GM12873 (cell line): Measurements from ENCODE around the gene PLEKHG1.

Source experiments
- CTCF ChIP-seq: IDR thresholded peaks from 2 replicates; pipeline ENCODE4 v1.5.1; 2012; ENCODE audit warnings: low read depth, mild to moderate bottlenecking, moderate library complexity, low read length, control low read depth; ENCODE audit not compliant: insufficient read depth; ENCODE audit errors: missing control alignments

PLEKHG1 gene

GRCh38 chr6:150600010-150600300 is 270 bp downstream of the PLEKHG1 start:
- no peak for TF ChIP-seq CTCF

- TF ChIP-seq CTCF, result peak; percentile 59
These were observed 774 bp downstream of the PLEKHG1 start for GRCh38 chr6:150600301-150601017.

- no peak for TF ChIP-seq CTCF
These were observed 1.8 kb downstream of the PLEKHG1 start for GRCh38 chr6:150601439-150601838.

DNA sequence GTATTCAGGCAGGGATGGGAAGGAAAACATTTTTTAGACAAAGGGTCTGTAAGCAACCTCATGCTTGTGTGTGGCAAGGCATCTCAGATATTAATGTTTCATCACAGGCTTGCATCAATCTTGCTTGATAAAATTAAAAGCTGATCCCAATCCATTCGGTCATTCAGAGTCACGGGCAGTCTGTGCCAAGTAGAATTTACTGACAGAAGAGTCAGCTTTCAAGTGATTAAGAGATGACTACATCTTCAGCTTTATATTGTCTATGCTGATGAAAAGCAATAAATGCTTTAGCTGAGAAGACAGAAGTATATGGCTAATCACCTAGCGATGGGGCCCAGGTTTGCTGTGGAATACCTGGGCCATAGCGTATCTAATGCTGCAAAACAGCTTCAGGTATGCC is 3.5 kb downstream of the PLEKHG1 start:
- TF ChIP-seq CTCF, result no peak

DNA sequence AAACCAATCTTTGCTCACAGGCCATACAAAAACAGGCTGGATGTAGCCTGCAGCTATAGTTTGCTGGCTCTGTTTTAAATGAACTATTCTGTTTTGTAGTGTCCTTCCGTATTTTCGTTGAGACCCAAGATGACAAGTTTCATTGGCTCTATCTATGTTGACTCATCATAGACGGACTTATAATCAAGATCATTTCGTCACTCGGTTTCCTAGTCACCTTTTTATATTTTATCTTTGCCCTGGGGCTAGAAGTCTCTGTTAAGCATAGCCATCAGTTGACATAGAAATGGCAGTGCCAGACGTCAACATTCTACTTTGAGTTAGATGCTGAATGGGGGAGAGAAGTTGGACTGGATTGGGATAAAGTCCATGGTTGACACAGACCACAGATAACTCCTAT is 4.8 kb downstream of the PLEKHG1 start:
- TF ChIP-seq CTCF, result no peak

DNA sequence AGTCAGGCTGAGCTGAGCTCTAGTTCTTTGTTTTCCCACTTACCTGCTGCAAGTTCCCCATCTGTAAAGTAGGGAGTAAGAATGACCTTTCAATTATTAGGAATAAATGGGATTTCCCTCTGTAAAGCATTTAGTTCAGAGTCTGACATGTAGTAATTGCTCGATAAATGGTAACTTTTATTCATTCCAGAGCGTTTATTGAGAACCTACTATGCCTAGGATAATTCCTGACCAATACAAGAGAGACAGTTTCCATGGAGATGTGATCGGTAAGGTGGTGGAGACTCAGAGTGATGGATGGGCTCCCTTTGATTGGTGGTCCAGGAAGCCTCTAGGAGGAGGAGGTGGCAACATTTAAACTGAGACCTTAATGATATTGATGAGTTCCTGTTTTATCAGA is 5.6 kb downstream of the PLEKHG1 start:
- TF ChIP-seq CTCF, result no peak

DNA sequence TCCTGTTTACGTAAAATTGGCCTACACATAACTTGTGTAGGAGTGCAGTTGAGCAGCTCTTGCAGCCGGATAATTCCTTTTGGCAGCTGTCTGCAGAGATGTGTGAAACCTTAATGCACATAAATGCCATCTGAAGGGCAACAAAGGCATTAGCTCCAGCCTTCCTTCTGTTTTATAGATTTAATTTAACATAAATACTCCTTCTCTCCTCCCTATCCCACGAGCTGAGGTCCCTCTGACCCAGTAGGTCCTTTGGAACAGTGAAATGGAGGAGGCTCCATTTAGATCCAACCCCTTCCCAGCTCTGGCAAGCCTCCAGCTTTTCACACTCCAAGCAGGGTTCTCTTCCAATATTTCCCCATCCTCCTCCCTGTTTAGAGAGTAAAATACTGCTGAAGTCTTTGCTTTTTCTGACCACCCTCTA is 6.5 kb downstream of the PLEKHG1 start:
- no peak for TF ChIP-seq CTCF
